Stimulated activated CD4-positive, alpha-beta T cell treated with anti-CD3 and anti-CD28 coated beads, TNF-alpha, amount 100 ng/mL, for 4 hours (primary cell): ENCODE data around the gene SLAIN2.
A peak's percentile ranks its signal among the peaks of the same experiment; 100 is the strongest.
"Not testable (repeated sequence)": the region's sequence is repeated elsewhere in the genome, so short reads cannot be mapped to it uniquely, and the experiment has no call there.

ENCODE experiments used
- DNase-seq, 3 experiments: peaks; one replicate each; pipeline ENCODE4 v3.0.0-alpha.2; 2020; ENCODE audit warnings: low read depth in 3 of 3

SLAIN2 gene

GRCh38 chr4:48340965-48341775 lies at the start of gene SLAIN2:
Gene SLAIN2, plus strand, starts transcription at chr4:48341529. Its CDS starts 211 bp downstream, at chr4:48341740.
- peak; percentile 96 to 99 (median 97) for DNase-seq

- not testable (repeated sequence) for DNase-seq
Measured at GRCh38 chr4:48292218-48292790, 49.0 kb upstream of the SLAIN2 start.

GRCh38 chr4:48295116-48295515 lies 46.2 kb upstream of the SLAIN2 start:
- no peak for DNase-seq

- no peak for DNase-seq
Measured at GRCh38 chr4:48296365-48296764, 45.0 kb upstream of the SLAIN2 start.

- DNase-seq: no peak
Measured at GRCh38 chr4:48297256-48297846, 44.0 kb upstream of the SLAIN2 start.

GRCh38 chr4:48299560-48299959 lies 41.8 kb upstream of the SLAIN2 start:
- no peak for DNase-seq

GRCh38 chr4:48300004-48300403 lies 41.3 kb upstream of the SLAIN2 start:
- no peak for DNase-seq

GRCh38 chr4:48305508-48305907 lies 35.8 kb upstream of the SLAIN2 start:
- no peak for DNase-seq

GRCh38 chr4:48307528-48307927 lies 33.8 kb upstream of the SLAIN2 start:
- no peak for DNase-seq

GRCh38 chr4:48308901-48309300 lies 32.4 kb upstream of the SLAIN2 start:
- no peak for DNase-seq

- DNase-seq: no peak
Measured at GRCh38 chr4:48311896-48312295, 29.4 kb upstream of the SLAIN2 start.

- not testable (repeated sequence) for DNase-seq
Measured at GRCh38 chr4:48314746-48315145, 26.6 kb upstream of the SLAIN2 start.

- DNase-seq: no peak
Measured at GRCh38 chr4:48315728-48316630, 25.4 kb upstream of the SLAIN2 start.

GRCh38 chr4:48321312-48321711 lies 20.0 kb upstream of the SLAIN2 start:
- no peak for DNase-seq

GRCh38 chr4:48322063-48322462 lies 19.3 kb upstream of the SLAIN2 start:
- DNase-seq: no peak

GRCh38 chr4:48324281-48324680 lies 17.0 kb upstream of the SLAIN2 start:
- DNase-seq: no peak

- no peak for DNase-seq
Measured at GRCh38 chr4:48329193-48329592, 12.1 kb upstream of the SLAIN2 start.

GRCh38 chr4:48329976-48330375 lies 11.4 kb upstream of the SLAIN2 start:
- no peak for DNase-seq

- DNase-seq: no peak
Measured at GRCh38 chr4:48331577-48332330, 9.6 kb upstream of the SLAIN2 start.

- no peak for DNase-seq
Measured at GRCh38 chr4:48332661-48333060, 8.7 kb upstream of the SLAIN2 start.

GRCh38 chr4:48333587-48333986 lies 7.7 kb upstream of the SLAIN2 start:
- no peak for DNase-seq
